Heart left ventricle (tissue), 13 donors: ENCODE measurements around the gene ABLIM2.

Source experiments
- CTCF ChIP-seq, 12 donors: fragments of 200-600 bp; sonication (generic) in 4 of 12; IDR thresholded peaks; one replicate each; pipeline versions ENCODE4 v1.5.0 to v1.8.0; 2018 to 2022; ENCODE audit warnings: antibody characterized with exemption in 12 of 12, mild to moderate bottlenecking in 5 of 12
- POLR2A ChIP-seq, 2 donors: fragments of 450-650 bp; IDR thresholded peaks; one replicate each; pipeline ENCODE4 v1.6.1; 2017; ENCODE audit warnings: antibody characterized with exemption in 2 of 2, mild to moderate bottlenecking in 2 of 2, moderate library complexity in 2 of 2
- donor health status: ischemic (EF 13 %, LVEDD 7.1; RV severe dilation, severe dysfunction).
- donor health status: DM: no; HTN: yes; CAD: no.
- donor health status: DM: no; HTN: no; CAD: no.
- donor health status: ischemic (EF 25% LVEDD 6.9; RV normal size, moderate dysfunction).
- donor health status: ischemic (EF 25% LVEDD 5.7; RV mildly dilated, moderate dysfunction).
- donor health status: ischemic (EF 35%, LVEDD 5.7; RV mildly dilated, moderate dysfunction).
- donor health status: nonischemic (EF 11% LVEDD 7.7; RV severe dilation, severe dysfunction).
- donor health status: DM: yes; HTN: yes; CAD: no.
- donor health status: PGD.
- donor health status: ischemic (EF 29% LVEDD 5.4; RV normal size, mild dysfunction).
- donor health status: nonischemic (EF 23%, LVEDD 6.1; RV moderate dilation, normal function).

DNA sequence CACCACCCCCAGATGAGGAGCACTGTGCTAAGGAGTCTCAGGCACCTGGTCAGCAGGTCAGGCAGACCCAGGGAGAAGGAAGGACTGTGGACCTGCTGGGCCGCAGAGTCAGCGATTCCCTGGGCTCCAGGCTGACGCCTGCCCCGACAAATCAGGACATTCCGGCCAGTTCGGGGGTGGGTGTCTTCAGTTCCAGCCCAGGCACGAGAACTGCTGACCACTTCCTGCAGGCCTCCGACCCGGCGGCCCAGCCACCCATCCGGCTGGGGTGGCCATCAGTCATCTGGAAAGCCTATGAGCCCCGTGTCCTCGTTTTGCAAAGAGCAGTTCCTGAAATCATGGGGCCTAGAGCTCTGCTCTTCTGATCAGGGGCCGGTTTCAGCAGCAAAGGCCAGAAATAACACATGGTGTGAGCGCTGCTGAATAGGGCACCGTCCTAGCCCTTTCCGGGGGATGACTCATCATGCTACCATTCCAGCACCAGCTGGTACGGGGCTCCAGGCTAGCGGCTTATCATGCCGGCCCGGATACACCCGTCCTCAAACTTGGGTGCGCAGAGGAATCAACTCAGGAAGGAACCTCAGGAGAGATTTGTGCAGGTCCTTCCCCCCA, 32.6 kb upstream of the ABLIM2 start:
- TF ChIP-seq CTCF (IDR thresholded peaks at IDR 0.05) (no peak), POLR2A (IDR thresholded peaks at IDR 0.05) (no peak)
